ENCODE results near the gene ELOVL6.

- no peak for TF ChIP-seq POLR2A (IDR thresholded peaks at IDR 0.05)
- no peak for TF ChIP-seq CTCF (IDR thresholded peaks at IDR 0.05)
Measured at GRCh38 chr4:110025056-110025455, 173.4 kb downstream of the ELOVL6 start.

Data from thyroid gland (tissue), 4 donors.